Fibroblast of upper back skin (primary cell): Measurements from ENCODE around the gene ZDHHC14.

ENCODE experiments used
- DNase-seq: peaks from one replicate; pipeline ENCODE4 v3.0.0-alpha.2; 2013

Gene ZDHHC14

DNA sequence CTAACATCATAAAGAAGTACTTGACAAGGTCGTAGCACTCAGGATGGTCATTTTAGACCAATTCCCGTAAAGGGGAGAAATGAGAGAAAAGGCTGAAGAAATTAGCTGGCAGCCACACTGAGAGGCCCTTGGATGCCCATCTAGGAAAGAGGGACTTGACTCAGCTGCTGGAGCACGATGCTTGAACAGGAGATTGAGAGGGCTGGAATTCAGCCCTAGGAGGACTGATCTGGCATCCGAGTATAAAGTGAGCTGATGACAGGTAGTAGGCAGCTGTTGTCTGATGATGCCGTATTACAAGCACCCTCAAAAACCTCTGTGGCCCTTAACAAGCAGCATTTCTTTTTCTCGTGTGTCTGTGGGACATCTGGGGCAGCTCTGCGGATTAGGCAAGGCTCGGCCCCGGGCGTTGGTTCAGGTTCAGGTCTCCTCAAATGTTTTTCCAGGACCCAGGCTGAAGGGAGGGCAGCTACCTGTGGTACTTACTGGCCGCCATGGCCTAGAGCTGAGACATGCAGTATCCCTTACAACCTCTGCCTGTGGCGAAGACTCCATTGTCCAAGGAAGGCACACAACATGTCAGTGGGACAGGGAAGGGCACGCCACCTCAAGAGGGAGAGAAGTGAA is 222.4 kb downstream of the ZDHHC14 start:
- no peak for DNase-seq

- DNase-seq: no peak
Measured at GRCh38 chr6:157603971-157604370, 223.0 kb downstream of the ZDHHC14 start.

DNA sequence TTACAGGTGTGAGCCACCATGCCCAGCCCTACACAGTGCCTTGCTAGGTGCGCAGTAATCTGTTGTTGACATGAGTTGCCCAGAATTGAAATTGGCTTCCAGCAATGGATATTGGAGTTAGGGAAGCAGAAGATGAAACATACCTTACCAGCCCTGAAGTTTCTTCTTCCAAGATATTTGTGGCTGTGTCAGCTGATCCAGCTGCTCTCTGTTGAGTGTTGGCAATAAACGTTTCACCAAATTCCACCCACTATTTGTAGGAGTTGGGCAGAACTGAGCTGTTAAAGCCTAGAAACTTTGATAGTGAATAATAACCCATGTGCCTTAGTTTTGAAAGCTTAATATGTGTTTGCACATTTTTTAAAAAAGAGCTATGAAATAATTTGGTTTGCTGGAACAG is 223.8 kb downstream of the ZDHHC14 start:
- DNase-seq: no peak

DNA sequence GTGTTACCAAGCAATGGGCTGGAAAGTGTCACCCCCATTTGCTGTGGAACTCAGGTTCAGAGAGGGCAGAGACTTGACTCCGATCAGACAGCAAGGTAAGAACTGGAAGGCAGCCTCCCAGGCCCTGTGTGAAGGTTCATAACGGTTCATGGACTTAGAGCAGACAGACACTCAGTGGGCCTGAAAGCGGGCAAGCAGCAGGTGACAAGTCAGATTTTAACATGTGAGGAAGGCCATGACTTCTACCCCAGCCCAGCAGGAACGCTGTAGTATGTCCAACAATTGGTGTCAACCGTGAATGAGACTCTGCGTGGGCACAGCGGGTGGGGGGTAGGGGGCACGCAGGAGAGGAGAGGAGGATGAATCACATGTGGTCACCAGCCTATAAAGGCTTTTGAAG is 224.5 kb downstream of the ZDHHC14 start:
- DNase-seq: no peak

GRCh38 chr6:157606516-157606915 is 225.5 kb downstream of the ZDHHC14 start:
- DNase-seq: no peak

DNA sequence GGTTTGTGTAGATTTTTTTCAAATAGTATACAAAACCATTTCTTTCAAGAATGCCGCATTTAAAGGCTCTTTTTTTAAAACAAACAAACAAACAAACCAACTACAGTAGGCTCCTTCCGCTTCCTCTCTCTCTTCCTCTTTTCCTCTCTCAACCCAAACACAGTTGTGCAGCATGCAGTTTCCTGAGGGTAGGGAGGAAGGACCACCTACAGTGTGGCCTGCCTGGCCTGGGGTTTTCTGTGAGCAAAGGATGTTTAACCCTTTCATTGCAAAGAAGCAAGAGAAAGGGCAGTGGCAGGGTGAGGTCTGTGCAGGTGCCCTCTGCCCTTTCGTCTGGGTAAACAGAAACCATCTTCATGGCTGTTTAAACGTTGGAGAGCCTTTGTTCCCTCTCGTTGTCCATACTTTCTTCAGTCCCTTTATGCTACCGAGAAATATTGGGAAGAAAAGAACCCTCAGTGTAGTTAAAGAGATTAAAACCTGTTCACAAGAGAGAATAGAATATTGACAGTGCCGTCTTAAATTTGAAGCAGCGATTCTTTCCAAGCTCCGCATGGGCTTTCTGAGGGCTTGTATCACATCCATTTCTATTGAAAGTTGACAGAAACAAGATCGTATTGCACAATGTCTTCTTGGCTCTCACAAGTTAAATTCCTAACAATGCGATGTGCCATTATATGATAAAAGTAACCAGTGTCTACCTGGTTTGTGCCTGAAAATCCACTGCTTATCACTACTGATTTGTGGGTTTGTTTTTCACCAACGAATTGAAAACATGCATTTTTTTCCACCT is 226.5 kb downstream of the ZDHHC14 start:
- no peak for DNase-seq

DNA sequence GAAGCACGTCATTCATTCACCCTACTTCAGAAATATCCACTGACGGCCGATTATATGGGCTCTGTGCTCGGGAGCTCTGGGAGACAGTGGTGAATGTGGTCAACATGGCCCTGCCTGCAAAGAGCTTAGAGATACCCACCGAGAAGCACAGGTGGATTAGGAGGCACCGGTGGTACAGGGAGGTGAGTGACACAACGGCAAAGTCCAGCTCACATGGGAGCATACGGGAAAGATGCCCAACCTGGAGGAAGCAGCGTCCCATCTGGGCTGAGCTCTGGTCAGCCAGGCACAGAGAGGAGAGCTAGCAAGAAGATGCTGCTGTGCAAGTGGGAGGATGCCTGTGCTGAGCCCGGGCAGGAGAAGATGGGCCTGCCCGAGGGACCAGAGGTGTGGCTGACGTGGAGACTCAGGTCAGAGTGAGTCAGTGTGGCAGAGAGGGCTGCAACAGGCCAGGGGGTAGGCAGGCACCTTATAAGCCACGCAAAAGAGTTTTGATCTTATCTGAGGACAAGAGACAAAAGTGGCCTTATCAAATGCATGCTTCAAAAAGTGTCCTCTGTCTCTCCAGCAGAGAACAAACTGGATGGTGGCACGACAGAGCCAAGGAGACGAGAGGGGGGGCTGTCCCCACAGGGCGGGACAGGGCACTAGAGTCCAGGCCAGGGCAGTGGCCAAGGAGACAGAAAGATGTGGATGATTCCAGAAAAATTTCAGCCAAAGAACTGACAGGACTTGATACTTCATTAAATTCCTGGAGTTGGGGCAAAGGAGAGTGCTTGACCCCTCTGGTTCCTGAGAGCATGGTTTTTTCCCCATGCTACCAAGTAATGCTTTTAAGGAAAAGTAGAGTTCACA is 227.5 kb downstream of the ZDHHC14 start:
- no peak for DNase-seq

DNA sequence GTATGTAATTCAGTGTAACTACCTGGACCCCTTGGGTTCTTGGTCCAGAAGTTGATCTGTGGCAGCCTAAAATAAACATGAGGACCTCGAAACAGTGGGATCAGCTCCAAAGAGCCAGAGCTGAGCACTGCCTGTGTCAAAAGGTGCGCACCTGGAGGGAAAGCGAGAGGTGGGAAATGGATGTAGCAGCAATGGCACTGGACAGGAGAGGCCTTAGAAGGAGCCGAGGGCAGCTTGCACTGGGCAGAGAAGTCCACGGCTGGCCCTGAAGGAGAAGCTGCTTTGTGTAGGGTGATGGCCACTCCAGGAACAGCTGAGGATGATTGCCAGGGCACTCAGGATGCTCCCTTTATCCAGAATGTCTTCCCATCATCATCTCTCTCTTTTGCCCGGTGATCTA is 228.1 kb downstream of the ZDHHC14 start:
- DNase-seq: no peak

DNA sequence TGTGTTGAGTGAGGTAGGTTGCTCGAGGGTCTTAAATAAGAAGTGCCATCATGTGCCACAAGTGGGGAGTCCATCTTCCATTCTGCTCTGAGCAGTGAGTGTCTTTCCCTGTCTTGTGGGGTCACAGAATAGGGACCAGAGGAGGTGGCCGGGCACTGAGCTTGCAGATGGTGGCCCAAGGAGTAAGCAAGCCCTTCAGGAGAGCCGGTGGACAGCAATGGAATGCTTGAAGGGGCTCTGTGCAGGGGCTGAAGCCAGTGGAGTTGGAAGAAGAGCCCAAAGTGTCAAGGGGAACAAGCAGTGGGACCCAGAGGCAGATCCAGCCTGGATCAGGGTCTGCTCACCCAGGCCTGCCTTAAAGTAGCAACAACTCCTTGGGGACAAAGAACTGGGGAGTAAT is 228.6 kb downstream of the ZDHHC14 start:
- no peak for DNase-seq

DNA sequence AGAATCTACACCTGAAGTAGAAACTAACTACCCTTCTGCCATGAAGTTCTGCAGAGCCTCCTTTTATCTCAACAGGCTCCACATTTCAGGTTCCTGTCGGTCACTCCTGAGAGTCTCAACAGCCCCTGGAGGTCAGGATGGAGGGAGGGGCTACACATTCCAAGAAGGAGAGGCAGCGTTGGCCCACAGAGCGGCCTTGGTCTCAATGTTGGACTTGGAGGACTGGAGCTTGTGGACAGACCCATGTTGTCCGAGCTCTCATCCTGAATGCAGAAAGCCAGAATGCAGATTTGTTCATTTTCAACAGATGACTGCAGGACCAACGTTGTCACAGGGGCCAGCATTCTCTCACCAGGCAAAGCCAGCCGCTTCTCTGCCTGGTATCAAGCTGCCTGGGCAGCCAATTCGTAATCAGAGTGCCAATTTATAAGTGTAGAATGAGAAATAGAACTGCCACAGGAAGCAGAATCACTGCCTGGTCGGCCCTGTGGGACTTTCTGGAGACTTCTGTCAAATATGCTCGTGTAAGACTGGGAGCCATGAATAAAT is 229.5 kb downstream of the ZDHHC14 start:
- no peak for DNase-seq

- DNase-seq: no peak
Measured at GRCh38 chr6:157611406-157611805, 230.4 kb downstream of the ZDHHC14 start.

- peak; percentile 77 for DNase-seq
Measured at GRCh38 chr6:157613011-157613522, 232.1 kb downstream of the ZDHHC14 start.

DNA sequence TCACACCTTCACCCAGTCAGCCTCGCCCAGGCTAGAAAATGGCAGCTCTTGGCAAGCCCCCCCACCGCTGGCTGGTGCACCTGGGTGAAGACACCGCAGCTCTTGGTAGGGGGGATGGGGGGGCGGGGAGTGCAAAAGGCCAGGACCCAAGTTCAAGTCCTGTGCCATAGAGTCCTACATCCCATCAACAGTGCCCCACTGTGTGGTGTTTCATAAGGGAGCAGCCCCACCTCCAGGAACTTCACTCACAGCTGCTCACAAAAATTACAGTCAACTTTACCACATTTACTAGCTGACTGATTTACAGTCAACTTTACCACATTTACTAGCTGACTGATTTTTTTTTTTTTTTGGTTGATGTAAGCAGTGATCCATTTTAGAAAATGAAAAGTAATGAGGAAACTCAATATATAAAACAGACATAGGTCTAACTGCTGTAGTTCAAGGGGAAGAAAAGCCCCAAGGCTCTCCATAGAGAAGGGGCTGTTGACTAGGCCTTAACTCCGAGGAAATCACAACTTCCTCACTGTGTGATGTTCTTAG is 233.1 kb downstream of the ZDHHC14 start:
- peak; percentile 28 for DNase-seq

GRCh38 chr6:157615420-157615769 is 234.4 kb downstream of the ZDHHC14 start:
- no peak for DNase-seq

DNA sequence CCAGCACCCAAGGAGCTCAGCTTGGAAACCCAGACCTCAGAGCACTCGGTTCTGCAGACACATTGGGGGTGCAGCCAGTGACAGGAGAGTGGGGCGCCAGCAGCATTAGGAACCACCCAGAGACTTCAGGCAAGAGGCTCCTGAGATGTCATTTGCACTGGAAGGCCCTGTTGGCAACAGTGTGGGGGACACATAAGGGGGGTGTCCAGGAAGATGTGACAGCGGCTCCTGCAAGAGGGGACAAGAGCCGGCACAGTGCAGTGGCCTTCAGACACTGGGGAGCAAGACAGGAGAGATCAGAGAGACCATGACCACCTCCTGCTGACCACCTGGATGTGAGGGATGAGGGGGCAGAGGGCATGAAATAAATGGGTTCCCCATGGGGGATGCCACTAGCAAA is 235.0 kb downstream of the ZDHHC14 start:
- DNase-seq: no peak

GRCh38 chr6:157620944-157621343 is 240.0 kb downstream of the ZDHHC14 start:
- DNase-seq: no peak

- DNase-seq: no peak
Measured at GRCh38 chr6:157621406-157621805, 240.4 kb downstream of the ZDHHC14 start.

DNA sequence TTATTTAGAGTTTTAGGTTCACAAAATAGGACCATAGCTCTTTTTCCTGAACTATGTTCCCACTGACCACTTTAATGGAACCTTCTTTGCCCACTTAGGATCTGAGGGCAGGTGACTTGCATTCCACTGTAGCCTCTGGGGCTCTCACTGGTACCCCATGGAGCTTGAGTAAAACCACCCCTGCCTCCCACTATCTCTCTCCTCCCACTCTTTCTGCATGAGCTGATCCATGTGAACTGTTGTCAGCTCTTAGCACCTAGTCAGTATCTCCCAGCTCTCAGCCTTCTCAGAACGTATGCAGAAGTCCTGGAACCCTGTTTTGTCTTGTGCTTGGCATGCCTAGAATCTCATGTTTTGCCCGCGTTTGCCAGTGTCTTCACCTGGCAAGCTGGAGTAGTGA is 241.4 kb downstream of the ZDHHC14 start:
- DNase-seq: no peak

GRCh38 chr6:157625111-157625510 is 244.1 kb downstream of the ZDHHC14 start:
- DNase-seq: no peak

- DNase-seq: no peak
Measured at GRCh38 chr6:157625764-157626163, 244.8 kb downstream of the ZDHHC14 start.

GRCh38 chr6:157627195-157627966 is 246.4 kb downstream of the ZDHHC14 start:
- DNase-seq: no peak

DNA sequence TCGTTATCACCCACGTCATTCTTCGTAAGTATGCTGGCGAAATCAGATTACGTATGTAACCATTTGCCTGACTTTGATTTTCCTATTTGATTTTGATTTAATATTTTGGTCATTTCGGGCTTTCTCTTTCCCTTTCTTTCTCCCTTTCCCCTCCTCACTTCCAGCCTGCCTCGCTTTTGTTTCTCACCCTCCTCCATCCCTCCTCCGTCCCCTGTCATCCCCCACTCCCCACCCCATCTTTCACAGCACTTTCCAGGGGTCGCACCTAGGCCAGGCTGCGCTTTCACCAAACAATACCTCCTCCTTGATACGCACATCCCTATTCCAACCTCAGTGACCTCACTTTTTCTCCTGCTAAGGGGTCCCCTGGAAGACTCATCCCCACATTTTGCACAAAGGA is 247.5 kb downstream of the ZDHHC14 start:
- no peak for DNase-seq
